ENCODE data around the gene LTBP1.

- no peak for TF ChIP-seq CTCF (IDR thresholded peaks at IDR 0.05)
- no peak for TF ChIP-seq POLR2AphosphoS5 (IDR thresholded peaks at IDR 0.05)
- TF ChIP-seq POLR2A (IDR thresholded peaks at IDR 0.05) = no peak
- TF ChIP-seq EP300 (IDR thresholded peaks at IDR 0.05) = no peak
Observed at GRCh38 chr2:32905270-32905669, 41.5 kb upstream of the LTBP1 start.

Measured in suprapubic skin (tissue), 4 donors.